Mammary epithelial cell (primary cell): Measurements from ENCODE around the gene RTF1.

Source experiments
- EZH2 ChIP-seq: IDR thresholded peaks from 2 replicates; pipeline ENCODE4 v1.6.1; 2012; ENCODE audit warnings: low read length, inconsistent platforms, borderline replicate concordance
- TF ChIP-seq, protein P1 (sequence below), 2 donors: IDR thresholded peaks in 1 of 2; conservative IDR thresholded peaks in 1 of 2; 2 replicates each; pipeline ENCODE4 v1.5.1; 2011 to 2012; ENCODE audit warnings: inconsistent platforms in 2 of 2, low read length in 2 of 2, mild to moderate bottlenecking in 2 of 2, control low read depth in 1 of 2, low read depth in 1 of 2; ENCODE audit not compliant: insufficient read depth in 1 of 2; ENCODE audit errors: extremely low read depth in 1 of 2

DNA sequence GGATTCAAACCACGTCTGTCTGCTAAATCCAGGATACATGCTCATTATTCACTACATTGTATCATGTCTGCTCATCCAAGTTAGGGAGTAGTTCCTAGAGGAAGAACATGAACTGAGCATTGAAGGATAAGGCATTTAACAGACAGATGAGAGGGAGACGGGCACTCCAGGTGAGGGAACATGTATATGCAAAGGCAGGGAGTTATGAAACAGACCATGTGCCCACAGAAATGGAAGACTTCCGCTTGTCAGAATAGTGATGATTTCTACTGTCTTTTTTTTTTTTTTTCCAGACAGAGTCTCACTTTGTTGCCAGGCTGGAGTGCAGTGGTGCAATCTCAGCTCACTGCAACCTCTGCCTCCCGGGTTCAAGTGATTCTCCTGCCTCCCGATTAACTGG lies 9.6 kb upstream of the RTF1 start:
- TF ChIP-seq EZH2 = no peak
- TF ChIP-seq, protein P1, sequence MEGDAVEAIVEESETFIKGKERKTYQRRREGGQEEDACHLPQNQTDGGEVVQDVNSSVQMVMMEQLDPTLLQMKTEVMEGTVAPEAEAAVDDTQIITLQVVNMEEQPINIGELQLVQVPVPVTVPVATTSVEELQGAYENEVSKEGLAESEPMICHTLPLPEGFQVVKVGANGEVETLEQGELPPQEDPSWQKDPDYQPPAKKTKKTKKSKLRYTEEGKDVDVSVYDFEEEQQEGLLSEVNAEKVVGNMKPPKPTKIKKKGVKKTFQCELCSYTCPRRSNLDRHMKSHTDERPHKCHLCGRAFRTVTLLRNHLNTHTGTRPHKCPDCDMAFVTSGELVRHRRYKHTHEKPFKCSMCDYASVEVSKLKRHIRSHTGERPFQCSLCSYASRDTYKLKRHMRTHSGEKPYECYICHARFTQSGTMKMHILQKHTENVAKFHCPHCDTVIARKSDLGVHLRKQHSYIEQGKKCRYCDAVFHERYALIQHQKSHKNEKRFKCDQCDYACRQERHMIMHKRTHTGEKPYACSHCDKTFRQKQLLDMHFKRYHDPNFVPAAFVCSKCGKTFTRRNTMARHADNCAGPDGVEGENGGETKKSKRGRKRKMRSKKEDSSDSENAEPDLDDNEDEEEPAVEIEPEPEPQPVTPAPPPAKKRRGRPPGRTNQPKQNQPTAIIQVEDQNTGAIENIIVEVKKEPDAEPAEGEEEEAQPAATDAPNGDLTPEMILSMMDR (conservative IDR thresholded peaks at IDR 0.05 in 1 of 2, IDR thresholded peaks at IDR 0.05 in 1 of 2; ENCODE audit: extremely low read depth in 1 of 2, insufficient read depth in 1 of 2, low read depth in 1 of 2, low read length in 2 of 2) = no peak
